Hindlimb muscle (tissue), 1 donor: Measurements from ENCODE around the gene TSPYL4. TPM values are rescaled to one million over a fixed set of nuclear protein-coding genes. Genes with fewer than 3 reads are reported as not detected.

Source experiments
- DNase-seq: peaks from one replicate; pipeline ENCODE4 v3.0.0-alpha.2; 2013
- polyA plus RNA-seq: library from polyadenylated mRNA; unstranded; fragments of 120-200 nt; gene quantifications from one replicate; pipeline ENCODE4 v1.2.1, GENCODE V29; 2013; ENCODE audit not compliant: insufficient read length

TSPYL4 gene
- polyA plus RNA-seq, 1 donor = 16.3 TPM

GRCh38 chr6:116268589-116269293 lies 14.9 kb upstream of the TSPYL4 start:
- peak; percentile 57 for DNase-seq

- no peak for DNase-seq
Measured at GRCh38 chr6:116267836-116268588, 14.1 kb upstream of the TSPYL4 start.

GRCh38 chr6:116266803-116267202 lies 12.9 kb upstream of the TSPYL4 start:
- no peak for DNase-seq

GRCh38 chr6:116265041-116265829 lies 11.4 kb upstream of the TSPYL4 start:
- no peak for DNase-seq

- DNase-seq = no peak
Measured at GRCh38 chr6:116263353-116263752, 9.5 kb upstream of the TSPYL4 start.

GRCh38 chr6:116258520-116258919 lies 4.6 kb upstream of the TSPYL4 start:
- DNase-seq = no peak

GRCh38 chr6:116256694-116257093 lies 2.8 kb upstream of the TSPYL4 start:
- no peak for DNase-seq

- DNase-seq = no peak
Measured at GRCh38 chr6:116255246-116255800, 1.4 kb upstream of the TSPYL4 start.

- no peak for DNase-seq
Measured at GRCh38 chr6:116254297-116255056, 602 bp upstream of the TSPYL4 start.

- no peak for DNase-seq
Measured at GRCh38 chr6:116253188-116253504, 729 bp downstream of the TSPYL4 start.

GRCh38 chr6:116251568-116252384 lies 2.1 kb downstream of the TSPYL4 start:
- DNase-seq = no peak

- no peak for DNase-seq
Measured at GRCh38 chr6:116248577-116248976, 5.3 kb downstream of the TSPYL4 start.

GRCh38 chr6:116247285-116247684 lies 6.6 kb downstream of the TSPYL4 start:
- DNase-seq = no peak

- no peak for DNase-seq
Measured at GRCh38 chr6:116246089-116246488, 7.8 kb downstream of the TSPYL4 start.

GRCh38 chr6:116244284-116244683 lies 9.6 kb downstream of the TSPYL4 start:
- no peak for DNase-seq

- no peak for DNase-seq
Measured at GRCh38 chr6:116239856-116240255, 14.0 kb downstream of the TSPYL4 start.

GRCh38 chr6:116239256-116239655 lies 14.6 kb downstream of the TSPYL4 start:
- no peak for DNase-seq

GRCh38 chr6:116238083-116238482 lies 15.8 kb downstream of the TSPYL4 start:
- no peak for DNase-seq

GRCh38 chr6:116234689-116235088 lies 19.2 kb downstream of the TSPYL4 start:
- no peak for DNase-seq

- peak; percentile 91 for DNase-seq
Measured at GRCh38 chr6:116229287-116229913, 24.5 kb downstream of the TSPYL4 start.

- no peak for DNase-seq
Measured at GRCh38 chr6:116223355-116223754, 30.5 kb downstream of the TSPYL4 start.
